ENCODE results near the gene ABHD17B. TPM values are rescaled to one million over a fixed set of nuclear protein-coding genes. Genes with fewer than 3 reads are reported as not detected.

The ABHD17B gene
- total and polyA plus RNA-seq, 2 donors (not counting 3 experiments of a cell fraction or from before 2014, with no cell fraction given): 12.8 to 16.8 TPM

DNA sequence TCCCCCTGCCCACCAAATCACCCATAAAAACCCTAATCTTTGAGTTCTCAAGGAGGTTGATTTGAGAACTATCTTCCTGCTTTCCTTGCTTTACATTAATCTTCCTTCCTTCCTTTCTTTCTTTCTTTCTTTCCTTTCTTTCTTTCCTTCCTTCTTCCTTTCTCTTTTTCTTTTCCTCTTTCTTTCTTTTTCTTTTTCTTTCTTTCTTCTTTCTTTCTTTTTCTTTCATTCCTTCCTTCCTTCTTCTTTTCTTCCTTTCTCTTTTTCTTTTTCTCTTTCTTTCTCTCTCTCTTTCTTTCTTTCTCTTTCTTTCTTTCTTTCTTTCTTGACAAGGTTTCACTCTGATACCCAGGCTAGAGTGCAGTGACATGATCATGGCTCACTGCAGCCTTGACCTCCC is 75.4 kb downstream of the ABHD17B start:
- Histone ChIP-seq H3K36me3 (ENCODE audit: control insufficient read depth in 2 of 2, extremely low read depth in 1 of 2, insufficient read depth in 2 of 2, low read length in 2 of 2) (no peaks in the 10 kb centered on the region), H3K9me1 (replicated peaks; ENCODE audit: control insufficient read depth, extremely low read depth, insufficient read depth, low read length) (no peaks in the 10 kb centered on the region), H3K27ac (ENCODE audit: insufficient read depth, low read depth, low read length) (no peak overlapping the region), H2AFZ (ENCODE audit: low read depth, low read length) (no peak overlapping the region), H3K79me2 (ENCODE audit: control insufficient read depth, insufficient read depth, low read length) (no peaks in the 10 kb centered on the region), H3K4me2 (ENCODE audit: insufficient read depth, low read length) (no peak overlapping the region), H3K9ac (replicated peaks; ENCODE audit: extremely low read depth, insufficient read depth, low read length) (no peak overlapping the region), H3K4me1 (ENCODE audit: control insufficient read depth, extremely low read depth, insufficient read depth, low read length) (no peaks in the 10 kb centered on the region), H3K27me3 (ENCODE audit: control insufficient read depth in 2 of 2, insufficient read depth in 2 of 2, low read length in 2 of 2) (peaks cover 0 to 2% of the 10 kb centered on the region in 2 experiments), H4K20me1 (replicated peaks; ENCODE audit: control insufficient read depth, extremely low read depth, insufficient read depth, low read length) (no peaks in the 10 kb centered on the region), H3K9me3 (replicated peaks; ENCODE audit: control insufficient read depth, insufficient read depth, low read length) (no peaks in the 10 kb centered on the region), H3K4me3 (replicated peaks in 1 of 3; ENCODE audit: insufficient read depth in 1 of 3, low read depth in 1 of 3, low read length in 3 of 3) (no peak overlapping the region)
- DNase-seq (ENCODE audit: low read depth, low spot score): no peak
- no TSS peak for BruUV-seq (replicated peaks)
- no peak for TF ChIP-seq GATA2 (IDR thresholded peaks at IDR 0.05; ENCODE audit: insufficient read depth, insufficient read length, low read depth, low read length)
- TF ChIP-seq JUN (IDR thresholded peaks at IDR 0.05; ENCODE audit: borderline replicate concordance, insufficient read depth, insufficient read length, low read depth): no peak
- TF ChIP-seq MYC (IDR thresholded peaks at IDR 0.05; ENCODE audit: low read depth, low read length): no peak
- no peak for TF ChIP-seq FOS (IDR thresholded peaks at IDR 0.05; ENCODE audit: borderline replicate concordance, insufficient read depth, low read length)
- TF ChIP-seq POLR2A (IDR thresholded peaks at IDR 0.05; ENCODE audit: low read depth, low read length): no peak
- no peak for TF ChIP-seq MAX (IDR thresholded peaks at IDR 0.05; ENCODE audit: insufficient read depth, insufficient read length)
- TF ChIP-seq EZH2 (IDR thresholded peaks at IDR 0.05; ENCODE audit: borderline replicate concordance, low read depth, low read length, severe bottlenecking): no peak
- TF ChIP-seq, protein P1, sequence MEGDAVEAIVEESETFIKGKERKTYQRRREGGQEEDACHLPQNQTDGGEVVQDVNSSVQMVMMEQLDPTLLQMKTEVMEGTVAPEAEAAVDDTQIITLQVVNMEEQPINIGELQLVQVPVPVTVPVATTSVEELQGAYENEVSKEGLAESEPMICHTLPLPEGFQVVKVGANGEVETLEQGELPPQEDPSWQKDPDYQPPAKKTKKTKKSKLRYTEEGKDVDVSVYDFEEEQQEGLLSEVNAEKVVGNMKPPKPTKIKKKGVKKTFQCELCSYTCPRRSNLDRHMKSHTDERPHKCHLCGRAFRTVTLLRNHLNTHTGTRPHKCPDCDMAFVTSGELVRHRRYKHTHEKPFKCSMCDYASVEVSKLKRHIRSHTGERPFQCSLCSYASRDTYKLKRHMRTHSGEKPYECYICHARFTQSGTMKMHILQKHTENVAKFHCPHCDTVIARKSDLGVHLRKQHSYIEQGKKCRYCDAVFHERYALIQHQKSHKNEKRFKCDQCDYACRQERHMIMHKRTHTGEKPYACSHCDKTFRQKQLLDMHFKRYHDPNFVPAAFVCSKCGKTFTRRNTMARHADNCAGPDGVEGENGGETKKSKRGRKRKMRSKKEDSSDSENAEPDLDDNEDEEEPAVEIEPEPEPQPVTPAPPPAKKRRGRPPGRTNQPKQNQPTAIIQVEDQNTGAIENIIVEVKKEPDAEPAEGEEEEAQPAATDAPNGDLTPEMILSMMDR (IDR thresholded peaks at IDR 0.05; ENCODE audit: extremely low read depth in 1 of 2, insufficient read depth in 1 of 2, low read depth in 1 of 2, low read length in 2 of 2): no peak
- no peak for TF ChIP-seq POLR2AphosphoS5 (IDR thresholded peaks at IDR 0.05; ENCODE audit: insufficient read depth, low read depth, low read length)
- dilution Hi-C loops (cut with MboI; ENCODE audit: extremely low pct_ligation_motif_present, low sequenced_read_pairs): no loop called here
- intact Hi-C loops (cut with micrococcal nuclease): no loop called here
- ChIA-PET POLR2A (no interaction called here), CTCF (no interaction called here)
- FAIRE-seq: no peak
